CD4-positive, alpha-beta T cell treated with Interleukin-21 for 1 hour (primary cell): ENCODE data around the gene CIP2A.

Source experiments
- DNase-seq: peaks from one replicate; pipeline ENCODE4 v3.0.0-alpha.2; 2020

CIP2A gene

GRCh38 chr3:108555966-108556581 lies 33.2 kb downstream of the CIP2A start:
- no peak for DNase-seq

- DNase-seq = no peak
Measured at GRCh38 chr3:108554913-108555571, 34.2 kb downstream of the CIP2A start.

- DNase-seq = no peak
Measured at GRCh38 chr3:108554229-108554628, 35.0 kb downstream of the CIP2A start.

- peak; percentile 61 for DNase-seq
Measured at GRCh38 chr3:108552267-108553159, 36.7 kb downstream of the CIP2A start.

- DNase-seq = no peak
Measured at GRCh38 chr3:108548886-108549285, 40.4 kb downstream of the CIP2A start.

- DNase-seq = no peak
Measured at GRCh38 chr3:108548304-108548703, 40.9 kb downstream of the CIP2A start.

GRCh38 chr3:108546692-108547091 lies 42.5 kb downstream of the CIP2A start:
- no peak for DNase-seq

- no peak for DNase-seq
Measured at GRCh38 chr3:108546247-108546646, 43.0 kb downstream of the CIP2A start.

GRCh38 chr3:108538083-108538482 lies 51.2 kb downstream of the CIP2A start:
- no peak for DNase-seq

- DNase-seq = no peak
Measured at GRCh38 chr3:108528459-108529252, 60.6 kb downstream of the CIP2A start.

- DNase-seq = no peak
Measured at GRCh38 chr3:108527817-108528216, 61.4 kb downstream of the CIP2A start.

- DNase-seq = no peak
Measured at GRCh38 chr3:108527109-108527508, 62.1 kb downstream of the CIP2A start.

- no peak for DNase-seq
Measured at GRCh38 chr3:108525971-108526370, 63.3 kb downstream of the CIP2A start.

- no peak for DNase-seq
Measured at GRCh38 chr3:108525256-108525655, 64.0 kb downstream of the CIP2A start.

GRCh38 chr3:108524537-108524936 lies 64.7 kb downstream of the CIP2A start:
- no peak for DNase-seq

- DNase-seq = no peak
Measured at GRCh38 chr3:108518895-108519294, 70.3 kb downstream of the CIP2A start.

GRCh38 chr3:108516881-108517280 lies 72.4 kb downstream of the CIP2A start:
- no peak for DNase-seq

GRCh38 chr3:108513961-108514360 lies 75.3 kb downstream of the CIP2A start:
- DNase-seq = no peak

GRCh38 chr3:108512671-108513070 lies 76.6 kb downstream of the CIP2A start:
- no peak for DNase-seq

- DNase-seq = no peak
Measured at GRCh38 chr3:108511490-108511889, 77.7 kb downstream of the CIP2A start.

- no peak for DNase-seq
Measured at GRCh38 chr3:108511055-108511454, 78.2 kb downstream of the CIP2A start.

GRCh38 chr3:108510496-108510895 lies 78.7 kb downstream of the CIP2A start, which contains the start of gene MYH15:
MYH15 (minus strand) TSS chr3:108510596; CDS start chr3:108510530, 66 bp downstream.
- no peak for DNase-seq

- no peak for DNase-seq
Measured at GRCh38 chr3:108509871-108510270, 79.4 kb downstream of the CIP2A start.
